Measurements from ENCODE around the gene SAMHD1.
"Not testable (repeated sequence)": the region's sequence is repeated elsewhere in the genome, so short reads cannot be mapped to it uniquely, and the experiment has no call there.

Gene SAMHD1

GRCh38 chr20:36941401-36941835 is 10.1 kb downstream of the SAMHD1 start:
- H3K9me2 ChIP-seq (replicated peaks; ENCODE audit: insufficient read depth, low read length): no peaks in the 10 kb centered on the region
- H3K79me2 ChIP-seq (ENCODE audit: insufficient read depth, low read length): no peaks in the 10 kb centered on the region
- H3K27me3 ChIP-seq (ENCODE audit: low read length): no peaks in the 10 kb centered on the region
- no peaks in the 10 kb centered on the region for H3F3A ChIP-seq (ENCODE audit: insufficient read depth)
- TF ChIP-seq CTCF (IDR thresholded peaks at IDR 0.05; ENCODE audit: insufficient read depth, low read length, poor library complexity, severe bottlenecking): no peak
- no peak for TF ChIP-seq EZH2phosphoT487 (conservative IDR thresholded peaks at IDR 0.05; ENCODE audit: low read length)
- no peak overlapping the region for H3K4me3 ChIP-seq (ENCODE audit: insufficient read depth, low read length, poor library complexity, severe bottlenecking)
- no peak overlapping the region for H3K9ac ChIP-seq (ENCODE audit: low read length)
- no peak overlapping the region for H3K27ac ChIP-seq (ENCODE audit: low read depth, low read length)
- H3K4me2 ChIP-seq (ENCODE audit: low read depth, low read length, poor library complexity, severe bottlenecking): no peak overlapping the region
- H2AFZ ChIP-seq (ENCODE audit: low read depth, low read length, severe bottlenecking): no peak overlapping the region
- H3K36me3 ChIP-seq (ENCODE audit: low read length): 0 out of 2 replicates have a peak, but pooled peaks cover 6% of the 10 kb centered on the region
- no peaks in the 10 kb centered on the region for H3K9me3 ChIP-seq (ENCODE audit: insufficient read depth, low read length)
- H4K20me1 ChIP-seq (ENCODE audit: low read depth, low read length): no peaks in the 10 kb centered on the region

GRCh38 chr20:36937402-36937770 is 14.1 kb downstream of the SAMHD1 start:
- 0 out of 2 replicates have a peak, but pooled peaks cover 2% of the 10 kb centered on the region for H3K36me3 ChIP-seq (ENCODE audit: low read length)

GRCh38 chr20:36936761-36937401 is 14.6 kb downstream of the SAMHD1 start:
- H3K27ac ChIP-seq (ENCODE audit: low read depth, low read length); H3K9me2 ChIP-seq (replicated peaks; ENCODE audit: insufficient read depth, low read length); H3K4me2 ChIP-seq (ENCODE audit: low read depth, low read length, poor library complexity, severe bottlenecking); H3K27me3 ChIP-seq (ENCODE audit: low read length); H3K9me3 ChIP-seq (ENCODE audit: insufficient read depth, low read length); H4K20me1 ChIP-seq (ENCODE audit: low read depth, low read length); H3F3A ChIP-seq (ENCODE audit: insufficient read depth); H3K36me3 ChIP-seq (ENCODE audit: low read length); H3K79me2 ChIP-seq (ENCODE audit: insufficient read depth, low read length); H3K9ac ChIP-seq (ENCODE audit: low read length); H2AFZ ChIP-seq (ENCODE audit: low read depth, low read length, severe bottlenecking); H3K4me3 ChIP-seq (ENCODE audit: insufficient read depth, low read length, poor library complexity, severe bottlenecking): not testable (repeated sequence)

More at GRCh38 chr20:36937402-36937770, 14.1 kb downstream of the SAMHD1 start:
- Histone ChIP-seq H3K9ac (ENCODE audit: low read length) (no peak overlapping the region), H3K9me3 (ENCODE audit: insufficient read depth, low read length) (no peaks in the 10 kb centered on the region), H3K4me2 (ENCODE audit: low read depth, low read length, poor library complexity, severe bottlenecking) (no peak overlapping the region), H3K9me2 (replicated peaks; ENCODE audit: insufficient read depth, low read length) (no peaks in the 10 kb centered on the region), H4K20me1 (ENCODE audit: low read depth, low read length) (no peaks in the 10 kb centered on the region), H3K4me3 (ENCODE audit: insufficient read depth, low read length, poor library complexity, severe bottlenecking) (no peak overlapping the region), H3F3A (ENCODE audit: insufficient read depth) (no peaks in the 10 kb centered on the region), H3K79me2 (ENCODE audit: insufficient read depth, low read length) (no peaks in the 10 kb centered on the region), H2AFZ (ENCODE audit: low read depth, low read length, severe bottlenecking) (no peak overlapping the region), H3K27me3 (ENCODE audit: low read length) (no peaks in the 10 kb centered on the region), H3K27ac (ENCODE audit: low read depth, low read length) (no peak overlapping the region)
- TF ChIP-seq CTCF (IDR thresholded peaks at IDR 0.05; ENCODE audit: insufficient read depth, low read length, poor library complexity, severe bottlenecking) (no peak), EZH2phosphoT487 (conservative IDR thresholded peaks at IDR 0.05; ENCODE audit: low read length) (no peak)

- Histone ChIP-seq H3F3A (ENCODE audit: insufficient read depth) (no peaks in the 10 kb centered on the region), H2AFZ (ENCODE audit: low read depth, low read length, severe bottlenecking) (no peak overlapping the region), H4K20me1 (ENCODE audit: low read depth, low read length) (no peaks in the 10 kb centered on the region), H3K36me3 (ENCODE audit: low read length) (0 out of 2 replicates have a peak, but pooled peaks cover 2% of the 10 kb centered on the region), H3K27me3 (ENCODE audit: low read length) (no peaks in the 10 kb centered on the region), H3K4me3 (ENCODE audit: insufficient read depth, low read length, poor library complexity, severe bottlenecking) (no peak overlapping the region), H3K9me2 (replicated peaks; ENCODE audit: insufficient read depth, low read length) (no peaks in the 10 kb centered on the region), H3K27ac (ENCODE audit: low read depth, low read length) (no peak overlapping the region), H3K79me2 (ENCODE audit: insufficient read depth, low read length) (no peaks in the 10 kb centered on the region), H3K9ac (ENCODE audit: low read length) (no peak overlapping the region), H3K9me3 (ENCODE audit: insufficient read depth, low read length) (no peaks in the 10 kb centered on the region), H3K4me2 (ENCODE audit: low read depth, low read length, poor library complexity, severe bottlenecking) (no peak overlapping the region)
- no peak for TF ChIP-seq EZH2phosphoT487 (conservative IDR thresholded peaks at IDR 0.05; ENCODE audit: low read length)
- TF ChIP-seq CTCF (IDR thresholded peaks at IDR 0.05; ENCODE audit: insufficient read depth, low read length, poor library complexity, severe bottlenecking): no peak
Measured at GRCh38 chr20:36936341-36936740, 15.2 kb downstream of the SAMHD1 start.

GRCh38 chr20:36933571-36933970 is 17.9 kb downstream of the SAMHD1 start:
- not testable (repeated sequence) for H3F3A ChIP-seq (ENCODE audit: insufficient read depth); H3K9me2 ChIP-seq (replicated peaks; ENCODE audit: insufficient read depth, low read length); H3K4me3 ChIP-seq (ENCODE audit: insufficient read depth, low read length, poor library complexity, severe bottlenecking); H3K9ac ChIP-seq (ENCODE audit: low read length); H2AFZ ChIP-seq (ENCODE audit: low read depth, low read length, severe bottlenecking); H3K36me3 ChIP-seq (ENCODE audit: low read length); H3K9me3 ChIP-seq (ENCODE audit: insufficient read depth, low read length); H3K79me2 ChIP-seq (ENCODE audit: insufficient read depth, low read length); H4K20me1 ChIP-seq (ENCODE audit: low read depth, low read length); H3K4me2 ChIP-seq (ENCODE audit: low read depth, low read length, poor library complexity, severe bottlenecking); H3K27me3 ChIP-seq (ENCODE audit: low read length); H3K27ac ChIP-seq (ENCODE audit: low read depth, low read length)

All from SU-DHL-6 (cell line).